NAMALWA (cell line): Measurements from ENCODE around the gene EPHA8.

Experiments
- DNase-seq: peaks from one replicate; pipeline ENCODE4 v3.0.0-alpha.2; 2015; ENCODE audit warnings: low spot score

The EPHA8 gene

DNA sequence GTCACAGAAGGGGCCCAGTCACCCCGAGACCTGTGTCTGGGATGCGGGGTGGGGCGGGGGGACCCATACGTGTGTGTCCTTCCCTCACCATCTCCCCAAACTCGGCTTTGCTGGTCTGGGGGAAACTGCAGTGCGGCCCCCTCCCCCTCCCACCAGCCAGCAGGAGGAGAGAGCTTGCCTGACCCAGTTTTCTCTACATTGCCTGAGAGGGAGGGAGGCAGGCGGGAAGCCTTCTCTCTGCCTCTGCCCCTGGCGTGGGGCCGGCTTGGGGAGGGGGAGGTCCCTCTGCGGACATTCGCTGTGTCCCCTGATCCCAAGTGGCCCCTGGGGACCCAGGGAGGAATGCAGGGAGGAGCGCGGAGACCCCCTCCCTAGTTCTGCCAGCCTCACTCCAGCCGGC is 3.9 kb downstream of the EPHA8 start:
- DNase-seq: no peak

DNA sequence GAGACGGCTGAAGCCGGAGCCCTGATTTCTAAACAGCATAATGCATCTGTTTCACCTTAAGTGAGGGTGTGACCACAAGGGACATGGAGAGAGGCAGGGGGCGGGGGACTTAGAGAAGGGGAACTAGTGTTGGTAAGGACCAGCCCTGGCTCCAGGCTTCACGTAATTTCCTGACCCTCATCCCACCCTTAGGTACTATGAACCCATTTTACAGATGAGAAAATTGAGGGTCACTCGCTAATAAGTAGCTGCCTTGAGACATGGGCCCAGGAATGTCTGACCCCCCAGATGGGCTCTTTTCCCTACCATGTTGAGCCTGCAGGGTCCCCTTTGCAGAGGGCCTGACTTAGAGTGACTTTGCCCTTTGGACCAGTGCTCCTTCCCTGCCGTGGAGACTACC is 4.7 kb downstream of the EPHA8 start:
- no peak for DNase-seq

- no peak for DNase-seq
Measured at GRCh38 chr1:22569269-22569668, 6.0 kb downstream of the EPHA8 start.

GRCh38 chr1:22570140-22570909 is 7.0 kb downstream of the EPHA8 start:
- no peak for DNase-seq

DNA sequence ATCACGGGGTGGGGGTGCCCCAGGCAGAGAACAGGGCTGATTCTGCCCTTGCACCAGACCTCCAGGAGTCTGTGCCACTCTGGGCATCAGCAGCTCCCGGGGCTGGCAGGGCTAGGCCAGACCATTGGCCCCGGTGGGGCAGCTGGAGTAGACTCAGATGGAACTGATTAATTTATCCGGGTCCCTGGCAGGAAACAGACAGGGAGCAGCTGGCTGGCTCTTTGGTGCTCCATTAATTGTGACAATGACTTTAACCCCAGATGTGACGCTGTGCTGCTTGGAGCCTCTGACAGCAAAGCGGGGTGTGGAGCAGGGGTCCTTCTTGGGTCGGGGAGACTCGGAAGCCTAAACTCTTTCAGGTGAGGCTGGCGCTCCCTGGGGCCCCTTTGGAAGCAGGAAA is 9.5 kb downstream of the EPHA8 start:
- no peak for DNase-seq

GRCh38 chr1:22573237-22573636 is 9.9 kb downstream of the EPHA8 start:
- DNase-seq: no peak

- DNase-seq: no peak
Measured at GRCh38 chr1:22575532-22576149, 12.4 kb downstream of the EPHA8 start.

DNA sequence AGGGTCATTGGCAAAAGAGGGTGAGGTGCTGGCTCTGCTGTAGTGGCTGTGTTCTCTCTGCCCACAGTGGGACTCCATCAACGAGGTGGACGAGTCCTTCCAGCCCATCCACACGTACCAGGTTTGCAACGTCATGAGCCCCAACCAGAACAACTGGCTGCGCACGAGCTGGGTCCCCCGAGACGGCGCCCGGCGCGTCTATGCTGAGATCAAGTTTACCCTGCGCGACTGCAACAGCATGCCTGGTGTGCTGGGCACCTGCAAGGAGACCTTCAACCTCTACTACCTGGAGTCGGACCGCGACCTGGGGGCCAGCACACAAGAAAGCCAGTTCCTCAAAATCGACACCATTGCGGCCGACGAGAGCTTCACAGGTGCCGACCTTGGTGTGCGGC is 12.9 kb downstream of the EPHA8 start:
- no peak for DNase-seq

DNA sequence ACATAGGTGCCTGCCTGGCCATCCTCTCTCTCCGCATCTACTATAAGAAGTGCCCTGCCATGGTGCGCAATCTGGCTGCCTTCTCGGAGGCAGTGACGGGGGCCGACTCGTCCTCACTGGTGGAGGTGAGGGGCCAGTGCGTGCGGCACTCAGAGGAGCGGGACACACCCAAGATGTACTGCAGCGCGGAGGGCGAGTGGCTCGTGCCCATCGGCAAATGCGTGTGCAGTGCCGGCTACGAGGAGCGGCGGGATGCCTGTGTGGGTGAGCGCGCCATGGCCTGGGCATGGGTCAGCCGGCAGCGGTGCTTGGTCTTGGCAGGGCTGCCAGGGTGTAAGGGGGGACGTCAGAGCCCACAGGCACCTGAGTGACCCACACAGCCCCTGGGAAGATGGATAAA is 13.3 kb downstream of the EPHA8 start:
- no peak for DNase-seq

GRCh38 chr1:22578732-22579361 is 15.6 kb downstream of the EPHA8 start:
- no peak for DNase-seq

GRCh38 chr1:22579541-22580155 is 16.4 kb downstream of the EPHA8 start:
- no peak for DNase-seq

GRCh38 chr1:22582661-22583635 is 19.7 kb downstream of the EPHA8 start:
- DNase-seq: no peak

- DNase-seq: no peak
Measured at GRCh38 chr1:22584001-22584562, 20.8 kb downstream of the EPHA8 start.

GRCh38 chr1:22584970-22585369 is 21.7 kb downstream of the EPHA8 start:
- no peak for DNase-seq

- DNase-seq: no peak
Measured at GRCh38 chr1:22585471-22585870, 22.2 kb downstream of the EPHA8 start.

GRCh38 chr1:22586356-22587130 is 23.3 kb downstream of the EPHA8 start:
- DNase-seq: no peak

GRCh38 chr1:22587247-22587646 is 24.0 kb downstream of the EPHA8 start:
- no peak for DNase-seq

DNA sequence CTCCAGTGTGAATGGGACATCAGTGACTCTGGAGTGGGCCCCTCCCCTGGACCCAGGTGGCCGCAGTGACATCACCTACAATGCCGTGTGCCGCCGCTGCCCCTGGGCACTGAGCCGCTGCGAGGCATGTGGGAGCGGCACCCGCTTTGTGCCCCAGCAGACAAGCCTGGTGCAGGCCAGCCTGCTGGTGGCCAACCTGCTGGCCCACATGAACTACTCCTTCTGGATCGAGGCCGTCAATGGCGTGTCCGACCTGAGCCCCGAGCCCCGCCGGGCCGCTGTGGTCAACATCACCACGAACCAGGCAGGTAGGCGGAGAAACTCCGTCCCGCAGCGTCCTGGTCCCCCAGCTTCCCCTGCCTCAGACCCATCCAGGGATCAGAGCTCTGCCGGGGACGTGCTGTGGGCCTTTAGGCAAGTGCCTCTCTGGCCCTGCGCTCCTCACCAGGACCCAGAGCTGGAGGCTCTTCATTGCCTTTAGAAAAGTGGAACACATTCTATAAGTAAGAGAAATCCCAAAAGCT is 25.7 kb downstream of the EPHA8 start:
- no peak for DNase-seq

DNA sequence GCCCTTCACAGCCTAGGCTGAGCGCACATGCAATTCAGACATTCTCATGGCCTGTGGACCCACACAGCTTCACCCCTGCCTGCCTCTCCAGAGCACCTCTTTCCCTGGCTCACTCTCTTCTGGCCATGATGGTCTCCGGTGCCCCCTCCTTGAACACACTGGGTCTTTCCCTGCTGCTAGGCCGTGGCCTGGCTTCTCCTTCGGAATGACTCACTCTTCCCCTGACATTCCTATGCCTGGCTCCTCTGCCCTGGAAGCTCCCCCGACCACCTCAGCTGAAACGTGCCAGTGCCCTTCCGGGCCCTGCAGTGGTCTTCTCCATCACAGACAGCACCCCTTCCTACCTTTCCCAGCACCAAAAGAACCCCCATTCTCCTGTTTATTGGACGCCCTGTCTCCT is 28.3 kb downstream of the EPHA8 start:
- no peak for DNase-seq

DNA sequence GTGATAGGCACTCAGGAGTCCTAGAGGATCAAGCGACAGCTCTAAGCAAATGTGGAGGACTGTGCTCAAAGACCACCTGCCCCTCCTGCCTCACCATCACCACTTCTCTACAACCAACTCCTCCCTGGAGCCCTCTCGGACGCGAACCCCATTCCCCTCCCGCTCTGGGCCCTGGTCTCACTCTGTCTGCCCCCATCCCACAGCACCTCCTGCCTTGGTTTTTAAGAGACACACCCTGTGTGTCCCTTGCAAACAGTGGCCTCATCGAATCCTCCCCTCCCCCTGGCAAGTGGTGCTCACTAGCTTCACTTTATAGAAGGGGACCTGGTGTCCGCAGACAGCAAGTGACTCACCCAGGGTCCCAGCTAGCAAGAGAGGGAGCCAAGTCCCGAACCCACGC is 28.8 kb downstream of the EPHA8 start:
- no peak for DNase-seq
